MCF 10A (cell line): ENCODE measurements around the gene KRTAP5-9. TPM values are rescaled to one million over a fixed set of nuclear protein-coding genes. Genes with fewer than 3 reads are reported as not detected.
"Not testable (repeated sequence)": the region's sequence is repeated elsewhere in the genome, so short reads cannot be mapped to it uniquely, and the experiment has no call there.

Experiments used
- BruUV-seq: library from RNA; stranded (reverse); fragments of 400-500 nt; replicated peaks from 2 replicates; lab custom pipeline; 2021; lab: Mats Ljungman, UMichigan
- CTCF ChIA-PET: fragments of 300-600 bp; sonication (Branson Sonifier 250); formaldehyde crosslinking; extraction: SDS; loops from one replicate; lab custom pipeline; 2021; ENCODE audit warnings: antibody characterized with exemption, inconsistent platforms; lab: Yijun Ruan, JAX
- POLR2A ChIA-PET: fragments of 300-600, 350-650 bp; sonication (Branson Sonifier 250); formaldehyde crosslinking; extraction: SDS; loops from one replicate; lab custom pipeline; 2020; ENCODE audit warnings: antibody characterized with exemption, inconsistent platforms; lab: Yijun Ruan, JAX
- DNase-seq: peaks from one replicate; pipeline ENCODE4 v3.0.0-alpha.2; 2018; ENCODE audit not compliant: unreplicated experiment
- H3K27ac Mint-ChIP-seq: one replicate; pipeline ENCODE4 v1.8.0; 2022; ENCODE audit warnings: mild to moderate bottlenecking, low read depth, mixed read lengths; ENCODE audit not compliant: unreplicated experiment
- H3K27me3 Mint-ChIP-seq: one replicate; pipeline ENCODE4 v1.8.0; 2022; ENCODE audit warnings: mixed read lengths; ENCODE audit not compliant: insufficient read depth, unreplicated experiment
- H3K36me3 Mint-ChIP-seq: one replicate; pipeline ENCODE4 v1.8.0; 2022; ENCODE audit warnings: mild to moderate bottlenecking, moderate library complexity, mixed read lengths; ENCODE audit not compliant: insufficient read depth, unreplicated experiment
- H3K4me1 Mint-ChIP-seq: one replicate; pipeline ENCODE4 v1.8.0; 2022; ENCODE audit warnings: mixed read lengths; ENCODE audit not compliant: insufficient read depth, unreplicated experiment
- H3K4me3 Mint-ChIP-seq: one replicate; pipeline ENCODE4 v1.8.0; 2022; ENCODE audit warnings: mild to moderate bottlenecking, moderate library complexity, mixed read lengths; ENCODE audit not compliant: unreplicated experiment
- H3K9me3 Mint-ChIP-seq: one replicate; pipeline ENCODE4 v1.8.0; 2022; ENCODE audit warnings: mixed read lengths; ENCODE audit not compliant: unreplicated experiment
- CTCF ChIP-seq: fragments of 200-600 bp; IDR thresholded peaks from one replicate; pipeline ENCODE4 v1.8.0; 2022; ENCODE audit warnings: antibody characterized with exemption, mild to moderate bottlenecking; ENCODE audit not compliant: unreplicated experiment
- intact Hi-C: fragments of 100-400 bp; cut with micrococcal nuclease; formaldehyde crosslinking; loops from 2 replicates; pipeline ENCODE4 v1.14.1; 2022
- total RNA-seq: library from RNA; stranded (reverse); gene quantifications from 2 replicates; pipeline ENCODE4 v1.2.3, GENCODE V29; 2022

Gene KRTAP5-9
- total RNA-seq, 1 experiment from 2014 or later = not detected

GRCh38 chr11:71566081-71566620, 17.9 kb downstream of the KRTAP5-9 start:
- ChIA-PET CTCF (interaction anchor here (1.3 kb wide), 1 partner anchor 14 kb away, joined by 5 read pairs; no protein-coding TSS in a partner anchor), POLR2A (no interaction called here)
- no peak for DNase-seq
- H3K27me3 Mint-ChIP-seq = peaks cover 43% of the 10 kb centered on the region
- H3K36me3 Mint-ChIP-seq = no peaks in the 10 kb centered on the region
- no peak overlapping the region for H3K27ac Mint-ChIP-seq
- no peak for TF ChIP-seq CTCF
- no peak overlapping the region for H3K4me3 Mint-ChIP-seq
- intact Hi-C loops = no loop called here
- H3K4me1 Mint-ChIP-seq = no peaks in the 10 kb centered on the region
- no TSS peak for BruUV-seq
- H3K9me3 Mint-ChIP-seq = no peaks in the 10 kb centered on the region

- DNase-seq, BruUV-seq, H3K4me1 Mint-ChIP-seq, H3K4me3 Mint-ChIP-seq, POLR2A ChIA-PET, H3K9me3 Mint-ChIP-seq, H3K36me3 Mint-ChIP-seq, intact Hi-C loops, H3K27ac Mint-ChIP-seq: not testable (repeated sequence)
- peaks cover 39% of the 10 kb centered on the region for H3K27me3 Mint-ChIP-seq
- CTCF ChIA-PET = interaction anchor here (1.3 kb wide), 1 partner anchor 13 kb away, joined by 5 read pairs; no protein-coding TSS in a partner anchor
These were observed 18.7 kb downstream of the KRTAP5-9 start for GRCh38 chr11:71566626-71567599.

- CTCF ChIA-PET = not testable (repeated sequence)
These were observed 19.4 kb downstream of the KRTAP5-9 start for GRCh38 chr11:71567633-71568032.

GRCh38 chr11:71568704-71569349, 20.6 kb downstream of the KRTAP5-9 start:
- POLR2A ChIA-PET = no interaction called here
- DNase-seq = no peak
- peaks cover 26% of the 10 kb centered on the region for H3K27me3 Mint-ChIP-seq
- no peak for TF ChIP-seq CTCF
- H3K36me3 Mint-ChIP-seq = no peaks in the 10 kb centered on the region
- no peaks in the 10 kb centered on the region for H3K9me3 Mint-ChIP-seq
- H3K27ac Mint-ChIP-seq = no peak overlapping the region
- no peak overlapping the region for H3K4me3 Mint-ChIP-seq
- BruUV-seq = no TSS peak
- CTCF ChIA-PET = interaction anchor here (0.6 to 1.0 kb wide), 2 partner anchors 11 to 1056 kb away, joined by 3 to 4 read pairs; no protein-coding TSS in a partner anchor
- intact Hi-C loops = no loop called here
- H3K4me1 Mint-ChIP-seq = no peaks in the 10 kb centered on the region

More at GRCh38 chr11:71567633-71568032, 19.4 kb downstream of the KRTAP5-9 start:
- H3K4me3 Mint-ChIP-seq, BruUV-seq, intact Hi-C loops, H3K4me1 Mint-ChIP-seq, POLR2A ChIA-PET, H3K36me3 Mint-ChIP-seq, H3K9me3 Mint-ChIP-seq, DNase-seq, H3K27ac Mint-ChIP-seq: not testable (repeated sequence)
- H3K27me3 Mint-ChIP-seq = peaks cover 38% of the 10 kb centered on the region

- H3K27me3 Mint-ChIP-seq = peaks cover 11% of the 10 kb centered on the region
- DNase-seq, H3K4me1 Mint-ChIP-seq: not testable (repeated sequence)
These were observed 23.1 kb downstream of the KRTAP5-9 start for GRCh38 chr11:71571101-71571850.

More at GRCh38 chr11:71571101-71571850, 23.1 kb downstream of the KRTAP5-9 start:
- H3K9me3 Mint-ChIP-seq, BruUV-seq, H3K27ac Mint-ChIP-seq, H3K36me3 Mint-ChIP-seq, CTCF ChIA-PET, H3K4me3 Mint-ChIP-seq, intact Hi-C loops: not testable (repeated sequence)
- POLR2A ChIA-PET = interaction anchor here (0.6 kb wide), 1 partner anchor 12 kb away, joined by 3 read pairs; no protein-coding TSS in a partner anchor
